ENCODE measurements around the gene CASQ2. TPM values are rescaled to one million over a fixed set of nuclear protein-coding genes. Genes with fewer than 3 reads are reported as not detected.

The CASQ2 gene
- total RNA-seq, 4 donors from 2014 or later: 0.19 to 4.9 (median 2.0) TPM

DNA sequence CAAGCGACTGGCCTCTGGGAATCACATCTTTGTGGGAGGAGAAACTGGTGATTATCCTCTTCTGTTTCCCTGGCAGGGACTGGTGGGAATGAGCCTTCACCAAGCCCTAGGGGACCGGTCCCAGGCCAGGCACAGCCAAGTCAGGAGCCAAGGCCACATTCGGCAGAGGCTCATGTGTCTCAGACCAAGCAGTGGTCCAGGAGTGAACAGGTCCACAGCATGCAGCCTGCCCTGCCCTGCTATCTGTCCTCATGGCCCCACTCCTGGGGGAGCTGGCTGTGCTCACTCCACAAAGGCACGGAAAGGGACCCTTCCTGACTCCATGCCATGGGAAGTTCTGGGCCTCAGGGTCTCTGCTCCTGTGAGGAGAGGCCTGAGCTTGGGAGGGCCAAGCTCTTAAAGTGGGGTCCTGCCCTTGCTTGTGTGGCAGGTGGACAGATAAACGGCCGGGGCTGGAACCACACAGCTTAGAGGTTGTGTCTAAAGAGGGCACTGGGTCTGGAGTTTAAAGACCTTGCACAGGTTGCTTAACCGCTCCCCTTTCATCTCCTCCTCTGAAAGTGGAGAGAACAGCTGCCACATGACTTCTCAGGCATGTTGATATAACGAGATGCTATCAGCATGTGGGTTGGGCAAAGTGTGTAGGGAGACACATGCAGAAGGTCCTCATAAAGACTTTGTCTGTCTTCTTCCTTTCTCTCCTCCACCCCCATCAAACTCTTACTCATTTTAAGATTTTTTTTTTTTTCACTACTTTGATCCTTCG, 57.5 kb downstream of the CASQ2 start:
- no peak for TF ChIP-seq POLR2A (IDR thresholded peaks at IDR 0.05)
- TF ChIP-seq, protein P1, sequence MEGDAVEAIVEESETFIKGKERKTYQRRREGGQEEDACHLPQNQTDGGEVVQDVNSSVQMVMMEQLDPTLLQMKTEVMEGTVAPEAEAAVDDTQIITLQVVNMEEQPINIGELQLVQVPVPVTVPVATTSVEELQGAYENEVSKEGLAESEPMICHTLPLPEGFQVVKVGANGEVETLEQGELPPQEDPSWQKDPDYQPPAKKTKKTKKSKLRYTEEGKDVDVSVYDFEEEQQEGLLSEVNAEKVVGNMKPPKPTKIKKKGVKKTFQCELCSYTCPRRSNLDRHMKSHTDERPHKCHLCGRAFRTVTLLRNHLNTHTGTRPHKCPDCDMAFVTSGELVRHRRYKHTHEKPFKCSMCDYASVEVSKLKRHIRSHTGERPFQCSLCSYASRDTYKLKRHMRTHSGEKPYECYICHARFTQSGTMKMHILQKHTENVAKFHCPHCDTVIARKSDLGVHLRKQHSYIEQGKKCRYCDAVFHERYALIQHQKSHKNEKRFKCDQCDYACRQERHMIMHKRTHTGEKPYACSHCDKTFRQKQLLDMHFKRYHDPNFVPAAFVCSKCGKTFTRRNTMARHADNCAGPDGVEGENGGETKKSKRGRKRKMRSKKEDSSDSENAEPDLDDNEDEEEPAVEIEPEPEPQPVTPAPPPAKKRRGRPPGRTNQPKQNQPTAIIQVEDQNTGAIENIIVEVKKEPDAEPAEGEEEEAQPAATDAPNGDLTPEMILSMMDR (IDR thresholded peaks at IDR 0.05): no peak
- no peak overlapping the region for H3K4me3 ChIP-seq (ENCODE audit: low read depth, poor library complexity, severe bottlenecking)
- 44 to 54% methylated on average over 7 of the region's 9 CpGs for WGBS, 2 donors
- intact Hi-C loops (cut with DNase I; ENCODE audit: low total_unique reads): no loop called here
- no peak for DNase-seq (ENCODE audit: low spot score in 2 of 2)

DNA sequence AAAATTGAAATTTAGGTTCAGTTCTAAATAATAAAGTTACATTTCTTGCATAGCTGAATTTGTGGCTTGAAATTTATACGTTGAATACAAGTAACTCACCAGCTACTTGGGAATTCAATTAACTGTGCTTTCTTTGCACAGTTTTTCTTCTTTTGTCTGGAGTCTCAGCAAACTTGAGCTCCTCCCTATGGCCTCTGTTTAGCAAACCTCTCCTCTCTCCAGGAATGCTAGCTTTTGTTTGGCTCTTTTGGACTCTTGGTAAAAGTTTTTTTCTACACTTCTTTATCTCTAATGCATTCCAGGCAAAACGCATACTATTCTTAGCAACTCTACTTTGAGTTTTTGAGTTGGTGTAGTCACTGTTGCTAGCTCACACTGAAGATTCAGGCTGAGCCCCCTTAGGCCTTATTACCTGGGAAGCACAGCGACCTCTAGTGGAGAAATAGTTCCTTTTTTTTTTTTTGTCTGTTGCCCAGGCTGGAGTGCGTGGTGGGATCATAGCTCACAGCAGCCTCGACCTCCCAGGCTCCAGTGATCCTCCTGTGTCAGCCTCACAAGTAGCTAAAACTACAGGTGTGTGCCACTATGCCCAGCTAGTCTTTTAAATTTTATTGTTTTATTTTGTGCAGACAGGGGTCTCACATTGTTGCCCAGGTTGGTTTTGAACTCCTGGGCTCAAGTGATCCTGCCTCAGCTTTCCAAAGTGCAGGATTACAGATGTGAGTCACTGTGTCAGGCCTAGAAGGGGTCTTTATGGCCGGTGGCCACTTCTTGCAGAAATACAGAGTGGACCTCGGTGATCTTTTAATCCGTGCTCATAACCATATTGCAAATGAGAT, 61.7 kb downstream of the CASQ2 start:
- H3K4me3 ChIP-seq (ENCODE audit: low read depth, poor library complexity, severe bottlenecking): no peak overlapping the region
- TF ChIP-seq, protein P1 (IDR thresholded peaks at IDR 0.05): no peak
- no peak for TF ChIP-seq POLR2A (IDR thresholded peaks at IDR 0.05)
- DNase-seq (ENCODE audit: low spot score in 2 of 2): no peak
- intact Hi-C loops (cut with DNase I; ENCODE audit: low total_unique reads): no loop called here
- 45 to 49% methylated on average over 8 of the region's 8 CpGs for WGBS, 2 donors

DNA sequence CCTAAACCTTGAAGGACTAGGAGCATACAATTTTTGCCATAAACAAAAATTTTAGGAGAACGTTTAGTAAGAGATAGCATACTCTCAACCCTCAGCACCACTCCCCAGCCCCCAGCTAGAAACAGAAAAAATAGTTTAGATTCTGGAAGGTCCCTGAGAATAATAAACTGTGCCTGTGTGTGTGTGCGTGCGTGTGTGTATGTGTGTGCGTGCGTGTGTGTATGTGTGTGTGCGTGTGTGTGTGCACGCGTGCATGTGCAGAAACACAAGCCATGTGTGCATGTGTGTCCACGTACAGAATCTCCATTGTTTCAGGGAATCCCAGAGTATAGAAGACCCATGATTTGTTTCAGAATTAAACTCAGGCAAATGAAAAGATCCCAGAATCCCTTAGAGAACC, 62.6 kb downstream of the CASQ2 start:
- H3K4me3 ChIP-seq (ENCODE audit: low read depth, poor library complexity, severe bottlenecking): no peak overlapping the region
- 68 to 77% methylated on average over 9 of the region's 9 CpGs for WGBS, 2 donors
- TF ChIP-seq POLR2A (IDR thresholded peaks at IDR 0.05): no peak
- TF ChIP-seq, protein P1 (IDR thresholded peaks at IDR 0.05): no peak
- DNase-seq (ENCODE audit: low spot score in 2 of 2): no peak
- intact Hi-C loops (cut with DNase I; ENCODE audit: low total_unique reads): no loop called here

DNA sequence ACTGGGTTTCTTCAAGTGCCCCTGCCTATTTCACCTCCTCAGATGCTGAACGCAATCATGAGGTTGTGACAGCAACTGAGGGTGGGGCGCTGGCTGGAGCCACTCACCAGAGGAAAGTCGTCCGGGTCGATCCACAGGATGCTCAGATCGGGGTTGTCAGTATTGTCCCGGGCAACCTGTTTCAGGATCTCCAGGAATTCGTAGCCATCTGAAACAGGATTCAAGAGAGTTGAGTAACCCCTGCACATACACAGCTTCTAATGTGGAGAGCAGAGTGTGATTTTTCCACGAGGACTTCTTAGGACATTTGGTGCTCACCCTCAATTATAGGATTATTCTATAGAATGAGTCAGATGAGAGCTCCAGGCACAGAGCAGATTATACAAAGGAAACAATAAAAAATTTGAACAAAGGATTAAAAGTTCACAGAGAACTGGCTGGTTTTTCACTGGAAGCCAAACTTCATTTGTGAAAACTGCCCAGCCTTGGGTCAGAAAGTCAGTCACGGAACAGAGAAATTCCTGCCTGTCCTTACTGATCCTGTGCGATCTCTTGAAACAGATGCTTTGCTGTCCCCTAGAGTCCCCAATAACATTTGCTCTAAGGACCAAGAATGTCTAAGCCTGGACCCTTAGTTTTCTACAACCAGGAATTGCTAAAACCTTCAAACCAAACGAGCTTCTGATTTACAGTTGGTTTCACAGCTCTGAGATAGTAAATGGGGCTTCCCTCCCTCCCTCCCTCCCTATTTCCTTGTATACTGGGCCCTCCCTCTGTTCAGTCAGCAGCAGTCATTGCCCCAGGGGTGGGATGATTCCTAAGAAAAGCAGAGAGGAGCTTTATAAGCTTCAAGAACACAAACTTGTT, 63.2 kb downstream of the CASQ2 start:
- no peak for TF ChIP-seq POLR2A (IDR thresholded peaks at IDR 0.05)
- intact Hi-C loops (cut with DNase I; ENCODE audit: low total_unique reads): no loop called here
- no peak for DNase-seq (ENCODE audit: low spot score in 2 of 2)
- 66 to 74% methylated on average over 12 of the region's 12 CpGs for WGBS, 2 donors
- H3K4me3 ChIP-seq (ENCODE audit: low read depth, poor library complexity, severe bottlenecking): no peak overlapping the region

DNA sequence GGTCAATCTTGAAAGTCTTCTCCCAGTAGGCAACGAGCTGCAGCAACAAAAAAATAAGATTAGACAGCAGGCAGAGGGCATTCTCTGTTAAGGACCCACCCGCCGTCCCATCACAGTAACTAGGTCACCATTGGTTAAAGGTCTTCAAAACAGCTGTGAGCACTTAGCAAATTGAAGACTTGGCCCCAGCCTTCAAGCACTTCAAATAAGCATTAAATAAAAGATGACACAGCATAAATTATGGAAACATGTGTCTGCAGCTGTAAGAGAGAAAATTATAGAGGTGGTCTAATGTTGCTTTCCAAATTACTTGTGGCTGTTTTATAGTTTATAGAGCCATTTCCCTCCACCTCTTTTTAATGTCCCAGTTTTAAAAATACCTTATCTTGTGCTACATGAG, 65.6 kb downstream of the CASQ2 start:
- TF ChIP-seq, protein P1 (IDR thresholded peaks at IDR 0.05): no peak
- no peak for TF ChIP-seq POLR2A (IDR thresholded peaks at IDR 0.05)
- no peak overlapping the region for H3K4me3 ChIP-seq (ENCODE audit: low read depth, poor library complexity, severe bottlenecking)
- 59 to 60% methylated on average over 3 of the region's 3 CpGs for WGBS, 2 donors
- intact Hi-C loops (cut with DNase I; ENCODE audit: low total_unique reads): no loop called here
- no peak for DNase-seq (ENCODE audit: low spot score in 2 of 2)
